Uterus (tissue), 4 donors: ENCODE measurements around the gene HSD17B4. TPM values are rescaled to one million over a fixed set of nuclear protein-coding genes. Genes with fewer than 3 reads are reported as not detected.

Experiments used
- DNase-seq, 2 donors: peaks; one replicate each; pipeline ENCODE4 v3.0.0-alpha.2; 2019 to 2020
- H3K27ac ChIP-seq, 2 donors: fragments of 200-600 bp; sonication (generic); 1 replicate in 1 of 2; 2 replicates in 1 of 2; pipeline ENCODE4 v1.5.1; 2016 to 2018
- H3K27me3 ChIP-seq, 2 donors: fragments of 200-600 bp; sonication (generic); one replicate each; pipeline ENCODE4 v1.5.1; 2018 to 2019; ENCODE audit warnings: control low read depth in 1 of 2
- H3K36me3 ChIP-seq, 2 donors: fragments of 200-600 bp; sonication (generic); one replicate each; pipeline ENCODE4 v1.5.1; 2019; ENCODE audit warnings: control low read depth in 1 of 2
- H3K4me1 ChIP-seq, 2 donors: fragments of 200-600 bp; sonication (generic); one replicate each; pipeline ENCODE4 v1.5.1; 2018 to 2019; ENCODE audit warnings: control low read depth in 1 of 2
- H3K4me3 ChIP-seq, 2 donors: fragments of 200-600 bp; sonication (generic); 1 replicate in 1 of 2; 2 replicates in 1 of 2; pipeline ENCODE4 v1.5.1; 2018 to 2019; ENCODE audit warnings: mild to moderate bottlenecking in 1 of 2
- H3K9me3 ChIP-seq, 2 donors: fragments of 200-600 bp; sonication (generic); one replicate each; pipeline ENCODE4 v1.5.1; 2019; ENCODE audit warnings: control low read depth in 1 of 2
- CTCF ChIP-seq, 4 experiments: fragments of 200-600 bp in 2 of 4; fragments of 450-650 bp in 2 of 4; sonication (generic) in 2 of 4; IDR thresholded peaks; one replicate each; pipeline ENCODE4 v1.5.1; 2016 to 2019; ENCODE audit warnings: antibody characterized with exemption in 4 of 4, mild to moderate bottlenecking in 2 of 4, moderate library complexity in 1 of 4
- POLR2A ChIP-seq, 2 donors: fragments of 450-650 bp; IDR thresholded peaks; one replicate each; pipeline ENCODE4 v1.6.1; 2016; ENCODE audit warnings: antibody characterized with exemption in 2 of 2, mild to moderate bottlenecking in 1 of 2, moderate library complexity in 1 of 2
- intact Hi-C: fragments of 100-400 bp; cut with DNase I; formaldehyde crosslinking; loops from one replicate; pipeline ENCODE4 v1.15.1; 2023; ENCODE audit warnings: low total_unique reads
- total RNA-seq, 4 donors: library from RNA; depleted of rRNA in 3 of 4; stranded (reverse); fragments of >200 nt in 3 of 4; gene quantifications; one replicate each; pipeline versions ENCODE4 v1.1.0 to v1.2.4, GENCODE V29; 2014 to 2023
- donor health status: DM: yes; HTN: yes; CAD: no.

Gene HSD17B4
- total RNA-seq, 4 donors from 2014 or later: 93.8 to 167 (median 150) TPM

GRCh38 chr5:119454171-119454570, 1.9 kb downstream of the HSD17B4 start:
- Histone ChIP-seq H3K27me3 (no peaks in the 10 kb centered on the region), H3K9me3 (no peaks in the 10 kb centered on the region), H3K36me3 (no peaks in the 10 kb centered on the region), H3K4me3 (no peak overlapping the region), H3K4me1 (peaks cover 0 to 7% of the 10 kb centered on the region in 2 donors), H3K27ac (no peak overlapping the region)
- DNase-seq: no peak
- intact Hi-C loops: no loop called here
- TF ChIP-seq POLR2A (IDR thresholded peaks at IDR 0.05): no peak
- no peak for TF ChIP-seq CTCF (IDR thresholded peaks at IDR 0.05)

GRCh38 chr5:119458911-119459632, 6.8 kb downstream of the HSD17B4 start:
- Histone ChIP-seq H3K27me3 (no peaks in the 10 kb centered on the region), H3K9me3 (no peaks in the 10 kb centered on the region), H3K36me3 (no peaks in the 10 kb centered on the region), H3K27ac (no peak overlapping the region), H3K4me1 (no peaks in the 10 kb centered on the region), H3K4me3 (no peak overlapping the region)
- intact Hi-C loops: no loop called here
- no peak for DNase-seq
- TF ChIP-seq CTCF (IDR thresholded peaks at IDR 0.05) (no peak), POLR2A (IDR thresholded peaks at IDR 0.05) (no peak)

- no peaks in the 10 kb centered on the region for H3K4me1 ChIP-seq
Measured at GRCh38 chr5:119465640-119466039, 13.3 kb downstream of the HSD17B4 start.

GRCh38 chr5:119468286-119468685, 16.0 kb downstream of the HSD17B4 start:
- Histone ChIP-seq H3K36me3 (no peaks in the 10 kb centered on the region), H3K4me1 (no peaks in the 10 kb centered on the region)
- intact Hi-C loops: no loop called here

More at GRCh38 chr5:119465640-119466039, 13.3 kb downstream of the HSD17B4 start:
- H3K9me3 ChIP-seq: peaks cover 0 to 15% of the 10 kb centered on the region in 2 donors
- H3K4me3 ChIP-seq: no peak overlapping the region
- H3K27ac ChIP-seq: no peak overlapping the region
- TF ChIP-seq CTCF (IDR thresholded peaks at IDR 0.05) (no peak), POLR2A (IDR thresholded peaks at IDR 0.05) (no peak)
- H3K36me3 ChIP-seq: no peaks in the 10 kb centered on the region
- no peak for DNase-seq
- no peaks in the 10 kb centered on the region for H3K27me3 ChIP-seq
- intact Hi-C loops: no loop called here

More at GRCh38 chr5:119468286-119468685, 16.0 kb downstream of the HSD17B4 start:
- H3K4me3 ChIP-seq: no peak overlapping the region
- TF ChIP-seq CTCF (IDR thresholded peaks at IDR 0.05): no peak
- H3K27me3 ChIP-seq: no peaks in the 10 kb centered on the region
- H3K9me3 ChIP-seq: peaks cover 0 to 15% of the 10 kb centered on the region in 2 donors
- no peak overlapping the region for H3K27ac ChIP-seq
- no peak for DNase-seq
